ENCODE results near the gene DNAH10.

Gene DNAH10

DNA sequence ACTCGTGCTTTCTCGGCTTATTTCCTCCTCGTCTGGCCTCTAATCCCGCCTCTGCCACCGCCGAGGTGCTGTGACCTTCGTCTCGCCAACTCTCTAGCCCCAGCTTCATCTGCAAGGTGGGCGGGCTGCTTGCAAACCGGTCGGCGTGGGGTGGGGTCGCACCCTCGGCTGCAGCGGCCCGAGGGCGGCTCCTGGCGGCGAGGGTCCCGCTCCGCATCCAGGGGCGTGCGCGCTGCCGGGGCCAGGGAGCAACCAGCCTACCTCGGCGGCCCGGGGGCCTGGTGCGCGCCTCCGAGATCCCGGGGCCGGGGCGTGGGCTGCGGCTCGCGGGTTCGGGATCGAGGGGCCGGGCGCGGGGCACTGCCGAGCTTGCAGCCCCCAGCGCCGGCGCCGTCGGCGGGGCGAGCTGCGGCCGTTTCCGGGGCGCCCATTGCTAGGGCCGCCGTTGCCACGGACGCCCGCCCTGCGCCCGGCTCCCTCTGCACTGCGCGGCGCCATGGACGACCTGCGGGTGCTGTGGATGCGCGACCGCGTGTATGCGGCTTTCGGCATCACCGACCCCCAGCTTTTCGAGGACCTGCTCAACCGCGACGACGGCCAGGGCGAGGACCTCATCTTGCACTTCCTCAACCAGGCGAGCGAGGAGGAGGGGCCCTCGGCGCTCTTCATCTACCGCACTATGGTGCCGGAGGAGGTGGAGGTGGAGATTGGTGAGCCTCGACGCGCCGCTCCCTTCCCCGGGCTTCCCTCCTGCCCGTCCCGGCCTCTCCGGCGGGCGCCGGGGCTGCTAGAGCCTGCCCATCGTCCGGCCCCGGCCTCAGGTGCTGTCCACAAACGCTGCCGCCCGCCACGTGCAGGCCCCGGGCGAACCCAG, at the start of gene DNAH10:
Gene DNAH10, plus strand, starts transcription at position 461 of the 874 bp plus-strand sequence. Its CDS starts 36 bp downstream, at position 497.
- DNase-seq (ENCODE audit: low spot score), result peak; percentile 37

- no peak for DNase-seq (ENCODE audit: low spot score)
Measured at GRCh38 chr12:123712780-123713319, 49.3 kb upstream of the DNAH10 start.

GRCh38 chr12:123713398-123713797, 48.7 kb upstream of the DNAH10 start:
- peak; percentile 7 for DNase-seq (ENCODE audit: low spot score)

- no peak for DNase-seq (ENCODE audit: low spot score)
Measured at GRCh38 chr12:123713823-123714585, 48.1 kb upstream of the DNAH10 start.

GRCh38 chr12:123715195-123715594, 46.9 kb upstream of the DNAH10 start:
- DNase-seq (ENCODE audit: low spot score), result no peak

DNA sequence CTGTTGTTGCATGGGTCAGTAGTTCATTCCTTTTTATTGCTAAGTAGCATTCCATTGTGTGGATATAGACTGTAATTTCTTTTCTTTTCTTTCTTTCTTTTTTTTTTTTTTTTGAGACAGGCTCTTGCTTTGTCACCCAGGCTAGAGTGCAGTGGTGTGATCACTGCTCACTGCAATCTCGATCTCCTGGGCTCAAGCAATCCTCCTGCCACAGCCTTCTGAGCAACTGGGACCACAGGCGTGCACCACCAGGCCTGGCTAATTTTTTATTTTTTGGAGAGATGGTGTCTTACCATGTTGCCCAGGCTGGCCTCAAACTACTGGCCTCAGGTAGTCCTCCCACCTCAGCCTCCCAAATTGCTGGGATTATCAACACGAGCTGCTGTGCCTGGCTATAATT, 44.8 kb upstream of the DNAH10 start:
- DNase-seq (ENCODE audit: low spot score), result no peak

- DNase-seq (ENCODE audit: low spot score), result no peak
Measured at GRCh38 chr12:123720141-123720814, 41.8 kb upstream of the DNAH10 start.

DNA sequence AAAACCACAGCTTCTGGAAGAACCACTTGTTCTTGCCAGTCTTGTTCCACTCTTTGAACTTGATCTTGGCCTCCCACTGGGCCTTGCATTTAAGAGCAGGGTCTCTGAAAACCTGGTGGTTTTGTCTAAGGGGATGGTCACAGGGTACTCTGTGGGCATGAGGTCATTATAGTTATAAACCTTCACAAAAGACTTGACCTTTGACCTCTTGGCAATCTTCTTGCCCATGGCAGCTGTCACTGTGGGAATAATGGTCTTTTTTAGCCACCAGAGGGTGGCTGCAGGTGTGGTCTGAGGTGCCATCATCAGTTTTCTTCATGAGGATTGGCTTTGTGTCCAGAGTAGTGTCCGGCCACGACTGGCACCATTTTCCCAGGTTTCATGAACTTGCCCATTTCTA, 40.9 kb upstream of the DNAH10 start:
- DNase-seq (ENCODE audit: low spot score), result no peak

GRCh38 chr12:123723011-123723410, 39.1 kb upstream of the DNAH10 start:
- no peak for DNase-seq (ENCODE audit: low spot score)

- DNase-seq (ENCODE audit: low spot score), result no peak
Measured at GRCh38 chr12:123723765-123724164, 38.3 kb upstream of the DNAH10 start.

- DNase-seq (ENCODE audit: low spot score), result no peak
Measured at GRCh38 chr12:123726244-123726643, 35.9 kb upstream of the DNAH10 start.

DNA sequence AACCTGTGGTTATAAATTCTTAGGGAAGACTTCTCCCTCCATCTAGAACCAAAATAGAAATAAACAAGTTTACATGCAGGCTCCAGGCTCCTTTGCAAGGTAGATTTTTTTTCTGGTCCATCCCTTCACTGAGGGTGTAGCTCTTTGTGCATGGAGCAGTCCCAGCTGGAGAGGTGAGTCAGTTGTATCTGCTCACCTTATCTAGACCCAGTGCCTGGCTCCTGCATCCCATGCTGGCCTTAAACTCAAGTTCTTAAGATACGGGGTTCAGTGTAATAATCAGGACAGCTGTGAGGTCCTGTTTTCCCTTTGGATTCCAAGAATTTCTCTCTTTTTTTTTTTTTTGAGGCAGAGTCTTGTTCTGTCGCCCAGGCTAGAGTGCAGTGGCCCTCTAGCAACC, 35.1 kb upstream of the DNAH10 start:
- DNase-seq (ENCODE audit: low spot score), result no peak

DNA sequence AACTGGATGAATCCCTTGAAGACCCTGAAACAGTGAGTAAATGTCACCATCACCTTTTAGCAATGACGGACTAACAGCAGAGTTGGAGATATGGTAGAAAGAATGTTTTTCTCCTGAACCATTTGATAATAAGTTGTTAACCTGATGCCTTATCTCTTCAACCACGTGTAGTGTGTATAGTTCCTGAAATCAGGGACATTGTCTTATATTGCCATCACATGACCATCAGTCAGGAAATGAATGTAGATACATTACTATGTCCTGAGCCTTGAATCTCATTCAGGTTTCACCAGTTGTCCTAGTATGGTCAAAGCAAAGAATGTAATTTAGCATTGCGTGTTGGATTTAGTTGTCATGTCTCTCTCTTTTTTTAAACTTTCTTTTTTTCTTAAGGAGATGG, 34.2 kb upstream of the DNAH10 start:
- no peak for DNase-seq (ENCODE audit: low spot score)

DNA sequence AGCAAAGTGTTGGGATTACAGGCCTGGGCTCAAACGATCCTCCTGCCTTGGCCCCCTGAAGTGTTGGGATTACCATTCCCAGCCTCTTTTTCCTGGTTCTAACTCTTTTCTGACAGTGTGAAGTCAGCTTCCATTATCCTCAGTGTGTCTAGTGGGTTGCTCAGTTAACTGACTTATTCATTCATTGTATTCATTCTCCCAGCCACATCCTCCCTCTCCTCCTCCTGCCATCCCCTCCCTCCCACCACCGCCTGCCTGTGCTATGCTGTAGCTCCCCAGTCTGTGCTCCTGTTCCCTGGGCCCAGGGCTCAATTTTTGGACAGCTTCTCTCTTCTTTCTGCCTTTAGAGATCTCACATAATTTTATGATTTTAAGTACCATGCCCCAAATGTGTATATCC, 30.5 kb upstream of the DNAH10 start:
- DNase-seq (ENCODE audit: low spot score), result no peak

GRCh38 chr12:123732251-123732650, 29.9 kb upstream of the DNAH10 start:
- no peak for DNase-seq (ENCODE audit: low spot score)

DNA sequence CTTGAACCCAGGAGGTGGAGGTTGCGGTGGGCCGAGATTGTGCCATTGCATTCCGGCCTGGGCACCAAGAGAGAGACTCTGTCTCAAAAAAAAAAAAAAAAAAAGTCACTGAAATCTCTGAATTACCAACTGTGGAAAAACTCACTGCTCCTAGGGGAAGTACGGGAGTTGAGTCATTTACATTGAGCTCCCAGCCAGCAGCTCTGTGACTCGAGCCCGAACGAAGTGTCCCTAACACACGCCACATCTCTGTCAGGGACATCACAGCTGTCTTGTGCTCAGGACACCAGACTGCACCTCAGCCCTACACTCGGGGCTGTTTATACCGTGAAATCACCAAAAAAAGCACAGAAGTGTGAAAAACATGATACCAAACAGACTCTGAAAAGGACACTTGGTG, 28.9 kb upstream of the DNAH10 start:
- DNase-seq (ENCODE audit: low spot score), result no peak

- DNase-seq (ENCODE audit: low spot score), result no peak
Measured at GRCh38 chr12:123734268-123734667, 27.8 kb upstream of the DNAH10 start.

DNA sequence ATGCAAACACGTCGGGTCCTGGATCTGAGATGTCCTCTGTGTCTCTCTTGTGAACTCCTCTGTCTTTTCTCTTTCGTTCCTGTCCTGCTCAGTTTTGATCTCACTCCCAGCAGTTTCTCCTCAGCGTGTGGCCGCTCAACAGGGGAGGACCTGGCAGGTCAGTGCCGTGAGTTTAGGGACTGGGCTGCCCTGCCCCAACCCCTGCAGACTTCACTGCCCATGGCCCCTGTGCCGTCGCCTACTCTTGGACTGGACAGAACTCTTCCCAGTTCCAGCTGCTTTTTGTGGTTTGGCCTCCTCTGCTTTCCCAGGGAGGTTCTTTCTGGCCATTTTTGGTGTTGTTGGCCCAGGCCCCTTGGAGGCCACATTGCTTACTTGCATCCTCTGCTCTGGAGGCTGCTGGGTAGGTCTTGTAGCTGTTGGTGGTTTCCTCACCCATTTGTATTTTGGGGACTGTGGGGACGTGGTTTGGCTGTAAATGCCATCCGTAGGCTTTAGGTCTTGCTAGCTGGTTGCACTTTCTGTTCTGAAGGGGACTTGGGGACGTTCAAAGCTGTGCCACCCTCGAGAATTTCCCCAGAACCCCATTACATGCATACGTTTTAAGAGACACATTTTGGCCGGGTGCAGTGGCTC, 20.0 kb upstream of the DNAH10 start:
- no peak for DNase-seq (ENCODE audit: low spot score)

GRCh38 chr12:123743002-123743401, 19.1 kb upstream of the DNAH10 start:
- no peak for DNase-seq (ENCODE audit: low spot score)

DNA sequence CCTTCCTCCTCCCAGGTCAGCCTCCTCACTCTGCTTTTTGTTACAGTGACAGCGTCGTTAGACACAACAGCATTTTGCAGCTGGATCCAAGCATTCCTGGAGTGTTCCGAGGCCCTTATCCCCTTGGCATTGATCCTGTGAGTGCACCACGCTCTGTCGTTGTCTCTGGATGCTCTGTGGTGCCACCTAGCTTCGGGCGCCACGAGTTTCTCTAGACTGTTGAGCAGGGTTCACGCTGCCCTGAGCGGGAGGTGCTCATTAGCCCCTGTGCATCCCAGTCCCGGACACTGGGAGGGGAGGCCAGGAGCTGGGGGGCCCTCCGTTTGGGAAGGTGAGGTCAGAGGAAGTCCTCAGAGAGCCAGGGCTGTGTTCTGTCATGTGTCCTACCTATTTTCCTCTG, 17.3 kb upstream of the DNAH10 start:
- no peak for DNase-seq (ENCODE audit: low spot score)

DNA sequence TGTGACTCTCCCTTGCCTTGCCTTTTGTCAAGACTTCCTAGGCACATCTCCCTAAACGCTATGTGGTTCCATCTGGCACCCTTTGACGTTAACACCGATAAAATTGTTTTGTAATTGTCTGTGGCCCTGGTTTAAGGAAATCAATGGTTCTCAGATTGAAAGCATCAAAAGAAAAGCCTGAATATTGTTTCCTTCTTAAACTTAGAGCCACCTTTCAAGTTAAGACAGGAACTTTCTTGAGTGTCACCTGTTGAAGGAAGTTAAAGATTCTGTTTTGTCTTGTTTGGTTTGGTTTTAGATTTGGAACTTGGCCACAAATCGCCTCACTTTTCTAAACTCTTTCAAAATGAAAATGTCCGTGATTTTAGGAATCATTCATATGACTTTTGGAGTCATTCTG, 14.8 kb upstream of the DNAH10 start:
- DNase-seq (ENCODE audit: low spot score), result no peak

- no peak for DNase-seq (ENCODE audit: low spot score)
Measured at GRCh38 chr12:123748161-123748560, 13.9 kb upstream of the DNAH10 start.

Measured in AG08395 (cell line).